T-helper 2 cell treated with Interferon-gamma antibody and Interleukin-4, amounts not matched to agents 5 μg/mL and 100 μg/mL, for 36 hours (primary cell): ENCODE measurements around the gene ALG9.
A peak's percentile ranks its signal among the peaks of the same experiment; 100 is the strongest.

Experiments
- DNase-seq: peaks from one replicate; pipeline ENCODE4 v3.0.0; 2021; ENCODE audit warnings: low spot score
- H3K27ac Mint-ChIP-seq: one replicate; pipeline ENCODE4 v1.8.0; 2021; ENCODE audit warnings: mild to moderate bottlenecking, mixed read lengths
- H3K27me3 Mint-ChIP-seq: one replicate; pipeline ENCODE4 v1.8.0; 2021; ENCODE audit warnings: low read depth, mixed read lengths
- H3K36me3 Mint-ChIP-seq: one replicate; pipeline ENCODE4 v1.8.0; 2021; ENCODE audit warnings: low read depth, mixed read lengths
- H3K4me1 Mint-ChIP-seq: one replicate; pipeline ENCODE4 v1.8.0; 2021; ENCODE audit warnings: low read depth, mixed read lengths
- H3K4me3 Mint-ChIP-seq: one replicate; pipeline ENCODE4 v1.8.0; 2022; ENCODE audit warnings: mild to moderate bottlenecking, moderate library complexity, mixed read lengths
- H3K9me3 Mint-ChIP-seq: one replicate; pipeline ENCODE4 v1.8.0; 2021; ENCODE audit warnings: mixed read lengths

The ALG9 gene, protein sequence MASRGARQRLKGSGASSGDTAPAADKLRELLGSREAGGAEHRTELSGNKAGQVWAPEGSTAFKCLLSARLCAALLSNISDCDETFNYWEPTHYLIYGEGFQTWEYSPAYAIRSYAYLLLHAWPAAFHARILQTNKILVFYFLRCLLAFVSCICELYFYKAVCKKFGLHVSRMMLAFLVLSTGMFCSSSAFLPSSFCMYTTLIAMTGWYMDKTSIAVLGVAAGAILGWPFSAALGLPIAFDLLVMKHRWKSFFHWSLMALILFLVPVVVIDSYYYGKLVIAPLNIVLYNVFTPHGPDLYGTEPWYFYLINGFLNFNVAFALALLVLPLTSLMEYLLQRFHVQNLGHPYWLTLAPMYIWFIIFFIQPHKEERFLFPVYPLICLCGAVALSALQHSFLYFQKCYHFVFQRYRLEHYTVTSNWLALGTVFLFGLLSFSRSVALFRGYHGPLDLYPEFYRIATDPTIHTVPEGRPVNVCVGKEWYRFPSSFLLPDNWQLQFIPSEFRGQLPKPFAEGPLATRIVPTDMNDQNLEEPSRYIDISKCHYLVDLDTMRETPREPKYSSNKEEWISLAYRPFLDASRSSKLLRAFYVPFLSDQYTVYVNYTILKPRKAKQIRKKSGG

GRCh38 chr11:111870886-111871692, at the start of gene ALG9:
Gene ALG9, minus strand, starts transcription at chr11:111871581. Its CDS starts 99 bp downstream, at chr11:111871482.
- Mint-ChIP-seq H3K36me3 (peaks cover 25% of the 10 kb centered on the region), H3K9me3 (no peaks in the 10 kb centered on the region), H3K27me3 (no peaks in the 10 kb centered on the region), H3K4me1 (peaks cover 13% of the 10 kb centered on the region), H3K4me3 (peak within 1 kb of the TSS; percentile 90), H3K27ac (peak within 1 kb of the TSS; percentile 89)
- DNase-seq, result peak; percentile 83

DNA sequence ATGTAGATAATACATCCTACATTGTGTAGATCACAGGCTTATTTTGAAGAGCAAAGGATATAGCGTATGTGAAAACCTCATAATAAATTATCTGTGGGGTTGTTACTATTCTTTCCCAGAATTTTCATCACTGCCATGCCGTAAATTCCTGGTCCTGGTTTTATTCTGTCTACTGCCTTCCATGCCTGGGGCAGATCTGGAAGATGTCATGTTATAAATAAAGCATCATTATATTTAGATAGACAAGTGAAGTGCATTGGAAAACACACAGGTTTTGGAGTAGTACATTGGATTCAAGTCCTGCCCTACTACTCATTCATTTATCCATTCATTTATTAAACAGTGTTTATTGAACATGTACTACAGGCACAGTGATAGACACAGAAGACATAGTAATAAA, 49.5 kb upstream of the ALG9 start:
- Mint-ChIP-seq H3K36me3 (no peaks in the 10 kb centered on the region), H3K4me3 (no peak overlapping the region), H3K27me3 (peaks cover 29% of the 10 kb centered on the region), H3K4me1 (peaks cover 3% of the 10 kb centered on the region), H3K9me3 (no peaks in the 10 kb centered on the region), H3K27ac (no peak overlapping the region)
- no peak for DNase-seq

DNA sequence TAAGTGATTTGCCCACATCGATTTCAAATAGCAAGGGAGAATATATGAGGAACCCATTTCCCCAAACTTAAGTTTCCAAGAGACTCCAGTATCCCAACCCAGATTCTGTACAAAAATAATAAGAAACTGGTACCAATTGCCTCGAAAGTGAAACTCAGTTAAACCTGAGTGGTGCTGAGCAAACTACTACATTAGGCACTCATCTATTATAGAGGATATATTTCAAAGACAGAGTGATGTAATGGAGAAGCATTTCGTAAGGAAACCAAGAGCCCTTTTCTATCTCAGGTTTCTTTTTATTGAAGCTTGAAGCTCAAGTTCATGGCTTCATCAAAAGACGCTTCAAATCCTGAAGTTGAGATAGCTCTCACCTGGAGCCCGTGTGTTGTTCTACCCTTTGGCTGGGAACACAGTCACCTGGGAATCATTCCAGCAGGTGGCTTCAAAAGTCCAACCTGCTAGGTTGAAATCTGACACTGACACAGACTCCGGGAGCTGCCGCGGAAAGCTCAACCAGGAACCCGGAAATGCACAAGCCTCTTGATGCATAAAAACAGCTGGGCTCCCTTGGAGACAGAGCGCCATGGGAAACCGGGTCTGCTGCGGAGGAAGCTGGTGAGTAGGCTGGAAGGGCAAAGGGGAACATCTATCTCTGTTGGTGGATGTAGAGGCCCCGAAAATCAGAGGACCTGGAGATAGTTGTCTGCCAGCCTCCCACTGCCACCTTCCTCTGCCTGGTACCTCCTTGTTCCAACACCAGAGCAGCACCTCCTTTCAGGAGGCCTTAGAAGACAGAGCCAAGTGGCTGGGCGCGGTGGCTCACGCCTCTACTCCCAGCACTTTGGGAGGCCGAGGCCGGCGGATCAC, 47.2 kb upstream of the ALG9 start, which contains the start of gene C11orf52:
Gene C11orf52 (plus strand): TSS at position 524 of the 867 bp plus-strand sequence. CDS start 60 bp downstream, at position 584.
- H3K4me3 Mint-ChIP-seq, result no peak within 1 kb of the TSS
- DNase-seq, result no peak
- H3K27me3 Mint-ChIP-seq, result peaks cover 44% of the 10 kb centered on the region
- H3K9me3 Mint-ChIP-seq, result no peaks in the 10 kb centered on the region
- H3K36me3 Mint-ChIP-seq, result no peaks in the 10 kb centered on the region
- H3K27ac Mint-ChIP-seq, result no peak within 1 kb of the TSS
- no peaks in the 10 kb centered on the region for H3K4me1 Mint-ChIP-seq

DNA sequence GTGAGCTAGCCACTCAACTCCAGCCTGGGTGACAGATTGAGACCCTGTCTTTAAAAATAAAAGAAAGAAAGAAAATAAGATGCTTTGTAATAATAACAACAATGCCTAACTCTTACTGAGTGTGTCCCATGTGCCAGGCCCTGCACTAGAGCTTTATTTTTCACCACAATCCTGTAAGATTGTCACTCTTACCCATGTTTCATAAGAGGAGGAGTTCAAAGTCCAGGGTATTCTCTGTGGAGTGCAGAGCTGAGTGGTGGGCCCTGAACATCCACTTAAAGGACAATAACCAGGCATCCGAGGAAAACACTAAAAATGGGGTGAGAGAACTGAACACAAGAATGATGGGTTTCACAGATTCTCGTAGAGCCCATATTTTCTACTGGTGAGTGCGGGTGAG, 46.4 kb upstream of the ALG9 start:
- H3K4me3 Mint-ChIP-seq, result no peak overlapping the region
- H3K36me3 Mint-ChIP-seq, result no peaks in the 10 kb centered on the region
- H3K4me1 Mint-ChIP-seq, result no peaks in the 10 kb centered on the region
- no peaks in the 10 kb centered on the region for H3K9me3 Mint-ChIP-seq
- no peak for DNase-seq
- no peak overlapping the region for H3K27ac Mint-ChIP-seq
- peaks cover 51% of the 10 kb centered on the region for H3K27me3 Mint-ChIP-seq

- Mint-ChIP-seq H3K9me3 (no peaks in the 10 kb centered on the region), H3K27me3 (peaks cover 51% of the 10 kb centered on the region), H3K4me3 (no peak overlapping the region), H3K27ac (no peak overlapping the region), H3K4me1 (no peaks in the 10 kb centered on the region), H3K36me3 (no peaks in the 10 kb centered on the region)
- DNase-seq, result no peak
Measured at GRCh38 chr11:111917312-111917711, 45.9 kb upstream of the ALG9 start.

GRCh38 chr11:111916768-111917167, 45.4 kb upstream of the ALG9 start:
- Mint-ChIP-seq H3K4me1 (no peaks in the 10 kb centered on the region), H3K9me3 (no peaks in the 10 kb centered on the region), H3K27ac (no peak overlapping the region), H3K36me3 (no peaks in the 10 kb centered on the region), H3K27me3 (peaks cover 53% of the 10 kb centered on the region), H3K4me3 (no peak overlapping the region)
- DNase-seq, result no peak

GRCh38 chr11:111913997-111914396, 42.6 kb upstream of the ALG9 start:
- H3K27me3 Mint-ChIP-seq, result peaks cover 61% of the 10 kb centered on the region

DNA sequence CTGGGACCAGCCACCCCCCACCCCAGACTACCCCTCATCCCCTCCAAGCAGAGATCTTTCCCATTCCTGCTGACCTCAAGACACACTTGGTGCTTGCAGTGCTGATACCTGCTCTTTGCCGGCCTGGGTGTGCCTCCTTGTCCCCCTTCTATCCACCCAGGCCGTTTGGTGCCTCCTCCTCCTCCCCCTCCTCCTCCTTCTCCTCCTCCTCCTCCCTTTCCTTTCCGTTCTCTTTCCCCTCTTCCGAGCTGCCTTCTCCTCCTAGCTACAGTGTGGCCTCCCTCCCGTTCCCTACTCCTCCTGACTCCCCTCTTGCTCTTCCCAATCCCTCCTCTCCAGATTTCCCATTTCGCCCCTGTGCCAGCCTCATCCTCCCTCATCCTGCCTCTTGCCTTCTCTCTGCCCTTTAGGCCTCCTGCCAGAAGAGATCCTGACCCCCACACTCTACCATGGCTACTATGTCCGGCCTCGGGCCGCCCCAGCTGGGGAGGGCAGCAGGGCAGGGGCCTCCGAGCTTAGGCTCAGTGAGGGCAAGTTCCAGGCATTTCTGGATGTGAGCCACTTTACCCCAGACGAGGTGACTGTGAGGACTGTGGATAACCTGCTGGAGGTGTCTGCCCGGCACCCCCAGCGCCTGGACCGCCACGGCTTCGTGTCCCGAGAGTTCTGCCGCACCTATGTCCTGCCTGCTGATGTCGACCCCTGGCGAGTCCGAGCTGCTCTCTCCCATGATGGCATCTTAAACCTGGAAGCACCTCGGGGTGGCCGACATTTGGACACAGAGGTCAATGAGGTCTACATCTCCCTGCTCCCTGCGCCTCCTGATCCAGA, 41.9 kb upstream of the ALG9 start:
- no peak overlapping the region for H3K4me3 Mint-ChIP-seq
- no peak overlapping the region for H3K27ac Mint-ChIP-seq
- DNase-seq, result no peak
- peaks cover 66% of the 10 kb centered on the region for H3K27me3 Mint-ChIP-seq
- no peaks in the 10 kb centered on the region for H3K9me3 Mint-ChIP-seq
- no peaks in the 10 kb centered on the region for H3K36me3 Mint-ChIP-seq
- H3K4me1 Mint-ChIP-seq, result no peaks in the 10 kb centered on the region

More at GRCh38 chr11:111913997-111914396, 42.6 kb upstream of the ALG9 start:
- H3K4me3 Mint-ChIP-seq, result no peak overlapping the region
- no peaks in the 10 kb centered on the region for H3K9me3 Mint-ChIP-seq
- no peaks in the 10 kb centered on the region for H3K36me3 Mint-ChIP-seq
- no peak overlapping the region for H3K27ac Mint-ChIP-seq
- H3K4me1 Mint-ChIP-seq, result no peaks in the 10 kb centered on the region
- DNase-seq, result no peak

- Mint-ChIP-seq H3K36me3 (no peaks in the 10 kb centered on the region), H3K27me3 (peaks cover 66% of the 10 kb centered on the region), H3K9me3 (no peaks in the 10 kb centered on the region), H3K4me1 (no peaks in the 10 kb centered on the region), H3K4me3 (no peak within 1 kb of the TSS), H3K27ac (no peak within 1 kb of the TSS)
- no peak for DNase-seq
Measured at GRCh38 chr11:111912535-111912934, 41.2 kb upstream of the ALG9 start, which contains the start of gene HSPB2. Gene HSPB2, plus strand, starts transcription at chr11:111912734. Its CDS starts 96 bp downstream, at chr11:111912830.

- Mint-ChIP-seq H3K9me3 (no peaks in the 10 kb centered on the region), H3K4me3 (no peak within 1 kb of the TSS), H3K36me3 (no peaks in the 10 kb centered on the region), H3K4me1 (no peaks in the 10 kb centered on the region), H3K27me3 (peaks cover 63% of the 10 kb centered on the region), H3K27ac (no peak within 1 kb of the TSS)
- DNase-seq, result no peak
Measured at GRCh38 chr11:111911563-111912401, 40.4 kb upstream of the ALG9 start, which contains the start of gene CRYAB. Gene CRYAB, minus strand, starts transcription at chr11:111911770. Its CDS starts 46 bp downstream, at chr11:111911724.

DNA sequence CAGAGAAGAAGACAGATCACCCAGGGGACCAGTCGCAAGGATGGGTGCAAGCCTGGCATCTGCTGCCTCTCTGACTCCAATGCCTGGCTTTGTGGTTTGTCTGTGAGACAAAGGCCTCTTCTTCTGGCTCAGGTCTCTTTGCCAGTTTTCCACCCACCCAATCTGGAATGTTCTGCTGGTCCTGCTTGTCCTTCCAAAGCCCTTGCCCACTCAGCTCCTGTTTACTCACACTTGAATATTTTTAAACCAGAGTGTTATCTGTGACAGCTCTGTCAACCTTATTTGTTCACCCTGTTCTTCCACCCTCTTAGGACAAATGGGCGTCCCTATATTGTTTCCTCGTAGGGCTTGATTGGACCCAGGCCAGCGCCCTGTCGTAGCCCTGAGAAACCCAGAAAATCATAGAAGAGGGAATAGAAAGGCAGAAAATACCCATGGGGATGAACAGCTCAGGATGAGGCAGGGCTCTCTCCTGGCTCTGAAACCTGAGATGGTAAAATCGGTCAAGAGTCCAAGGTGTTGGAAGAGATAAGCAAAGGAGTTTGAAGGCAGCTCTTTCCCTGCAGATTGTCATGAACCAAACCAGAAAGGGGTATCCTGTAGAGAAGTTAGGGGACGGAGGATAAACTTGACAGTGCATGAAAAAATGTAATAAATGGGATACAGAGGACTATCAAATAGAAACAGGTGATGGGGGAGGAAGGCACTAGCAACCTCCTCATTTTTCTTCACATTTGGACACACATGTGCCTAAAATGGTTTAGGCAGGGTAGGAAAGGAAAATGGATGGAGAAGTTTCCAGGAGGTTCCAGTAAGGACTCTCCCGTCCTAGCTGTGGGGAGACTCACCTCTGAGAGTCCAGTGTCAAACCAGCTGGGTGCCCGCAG, 39.5 kb upstream of the ALG9 start:
- H3K4me1 Mint-ChIP-seq, result no peaks in the 10 kb centered on the region
- H3K4me3 Mint-ChIP-seq, result no peak overlapping the region
- no peak overlapping the region for H3K27ac Mint-ChIP-seq
- H3K36me3 Mint-ChIP-seq, result no peaks in the 10 kb centered on the region
- H3K27me3 Mint-ChIP-seq, result peaks cover 55% of the 10 kb centered on the region
- no peaks in the 10 kb centered on the region for H3K9me3 Mint-ChIP-seq
- no peak for DNase-seq
